Motor neuron (in vitro differentiated cells): ENCODE measurements around the gene OR6C65. TPM values are rescaled to one million over a fixed set of nuclear protein-coding genes. Genes with fewer than 3 reads are reported as not detected.
A peak's percentile ranks its signal among the peaks of the same experiment; 100 is the strongest.
"Not testable (repeated sequence)": the region's sequence is repeated elsewhere in the genome, so short reads cannot be mapped to it uniquely, and the experiment has no call there.

Experiments used
- ATAC-seq, 8 experiments: fragments of 200-7000 bp; cut with Tn5 transposase; replicated peaks in 6 of 8; 2 replicates each; pipeline ENCODE4 v1.8.0; 2021; ENCODE audit warnings: mild to moderate bottlenecking in 8 of 8, moderate library complexity in 8 of 8
- H3K27ac ChIP-seq, 2 donors: fragments of 250-450 bp; sonication (Bioruptor Pico); 2 replicates each; pipeline ENCODE4 v1.9.0; 2021; ENCODE audit warnings: antibody characterized with exemption in 2 of 2, mild to moderate bottlenecking in 2 of 2, moderate library complexity in 1 of 2
- H3K4me1 ChIP-seq, 2 donors: fragments of 250-450 bp; sonication (Bioruptor Pico); replicated peaks in 1 of 2; 2 replicates each; pipeline ENCODE4 v1.6.1; 2021; ENCODE audit warnings: antibody characterized with exemption in 2 of 2, mild to moderate bottlenecking in 2 of 2, moderate library complexity in 1 of 2
- H3K4me3 ChIP-seq, 5 donors: fragments of 250-450 bp; sonication (Bioruptor Pico); 2 replicates each; pipeline ENCODE4 v1.9.0; 2021; ENCODE audit warnings: antibody characterized with exemption in 5 of 5, mild to moderate bottlenecking in 5 of 5, moderate library complexity in 4 of 5
- WGBS, 10 experiments: fragments of 450-650 bp; shearing (Covaris generic); methylation state at CpG; one replicate each; pipeline ENCODE4 v1.0.0; 2022; 5-methylcytosine and 5-hydroxymethylcytosine counted together
- in situ Hi-C, 9 experiments: fragments of 400-800 bp; cut with MboI; loops; one replicate each; pipeline ENCODE4 v1.15.0; 2021; ENCODE audit warnings: low sequenced_read_pairs in 9 of 9, low pct_unique_long_range_greater_than_20kb in 2 of 9; ENCODE audit not compliant: unreplicated experiment in 9 of 9
- total RNA-seq, 8 experiments: library from RNA; unstranded; fragments of 300-600 nt; gene quantifications; 2 replicates each; pipeline versions ENCODE4 v1.2.3 to v1.2.4, GENCODE V29; 2022

The OR6C65 gene
- total RNA-seq, 8 experiments from 2014 or later: not detected

GRCh38 chr12:55414889-55415288 is 14.6 kb downstream of the OR6C65 start:
- H3K4me3 ChIP-seq, in situ Hi-C loops, H3K27ac ChIP-seq, H3K4me1 ChIP-seq: not testable (repeated sequence)
- ATAC-seq: peak; percentile 83 to 97 (median 90)
- 0% methylated on average over 1 of the region's 34 CpGs; no CpG with 5 or more reads in 9 of the 10 experiments for WGBS, 10 experiments

GRCh38 chr12:55416961-55417360 is 16.6 kb downstream of the OR6C65 start:
- ATAC-seq: no peak
- Histone ChIP-seq H3K4me3 (no peak overlapping the region), H3K4me1 (no peaks in the 10 kb centered on the region), H3K27ac (no peak overlapping the region)
- WGBS, 10 experiments: 18 to 100% (median 100%) methylated on average over 1 of the region's 1 CpG; no CpG with 5 or more reads in 3 of the 10 experiments
- in situ Hi-C loops: no loop called here

GRCh38 chr12:55420307-55420962 is 20.1 kb downstream of the OR6C65 start:
- H3K27ac ChIP-seq: no peak overlapping the region
- ATAC-seq: peak in 3 of 8 experiments; percentile 70 to 96 (median 70)
- no peaks in the 10 kb centered on the region for H3K4me1 ChIP-seq
- in situ Hi-C loops: no loop called here
- WGBS, 10 experiments: 10 to 60% methylated on average over 2 of the region's 2 CpGs; no CpG with 5 or more reads in 8 of the 10 experiments
- H3K4me3 ChIP-seq: no peak overlapping the region

- no peak within 1 kb of the TSS for H3K27ac ChIP-seq
- H3K4me1 ChIP-seq: no peaks in the 10 kb centered on the region
- WGBS, 10 experiments: 47 to 100% (median 94%) methylated on average over 1 to 4 of the region's 4 CpGs; no CpG with 5 or more reads in 1 of the 10 experiments
- H3K4me3 ChIP-seq: no peak within 1 kb of the TSS
- in situ Hi-C loops: no loop called here
- ATAC-seq: no peak
Measured at GRCh38 chr12:55425954-55426353, 25.6 kb downstream of the OR6C65 start, which contains the start of gene OR6C76. Gene OR6C76, plus strand, starts transcription at chr12:55426254. Its CDS starts 0 bp downstream, at chr12:55426254.

- Histone ChIP-seq H3K4me3 (no peak overlapping the region), H3K27ac (no peak overlapping the region), H3K4me1 (no peaks in the 10 kb centered on the region)
- ATAC-seq: no peak
- 13 to 100% (median 79%) methylated on average over 1 of the region's 1 CpG; no CpG with 5 or more reads in 5 of the 10 experiments for WGBS, 10 experiments
- in situ Hi-C loops: no loop called here
Measured at GRCh38 chr12:55428331-55429243, 28.3 kb downstream of the OR6C65 start.

DNA sequence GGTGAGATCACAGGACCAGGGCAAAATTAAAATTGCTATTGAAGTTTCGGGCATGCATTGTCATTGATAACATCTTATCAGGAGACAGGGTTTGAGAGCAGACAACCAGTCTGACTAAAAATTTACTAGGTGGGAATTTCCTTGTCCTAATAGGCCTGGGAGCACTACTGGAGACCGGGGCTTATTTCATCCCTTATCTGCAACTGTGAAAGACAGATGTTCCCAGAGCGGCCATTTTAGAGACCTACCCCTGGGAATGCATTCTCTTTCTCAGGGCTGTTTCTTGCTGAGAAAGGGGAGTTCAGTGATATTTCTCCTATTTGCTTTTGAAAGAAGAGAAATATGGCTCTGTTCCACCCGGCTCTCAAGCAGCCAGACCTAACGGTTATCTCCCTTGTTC is 40.9 kb downstream of the OR6C65 start:
- WGBS, 10 experiments: 29 to 93% (median 80%) methylated on average over 1 to 4 of the region's 5 CpGs; no CpG with 5 or more reads in 5 of the 10 experiments
- H3K4me3 ChIP-seq, H3K4me1 ChIP-seq, ATAC-seq, in situ Hi-C loops, H3K27ac ChIP-seq: not testable (repeated sequence)

DNA sequence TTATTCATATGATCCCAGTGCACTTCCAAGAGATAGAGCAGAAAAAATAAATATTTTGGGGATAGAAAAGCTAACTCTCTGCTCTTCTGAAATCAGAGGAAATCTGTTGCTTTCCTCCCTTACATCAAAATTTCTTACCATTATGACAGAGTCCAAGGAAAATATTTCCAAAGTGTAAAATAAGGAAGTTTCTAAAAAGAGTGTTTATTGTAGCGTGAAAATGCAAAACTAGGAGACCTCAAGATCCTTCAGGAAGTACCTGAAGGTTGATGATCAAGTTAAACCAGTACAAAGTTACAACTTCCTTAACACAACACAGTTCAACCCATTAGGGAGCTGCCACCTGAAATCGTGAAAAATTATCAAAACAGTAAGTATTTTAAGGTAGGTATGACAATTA is 43.4 kb downstream of the OR6C65 start, which contains the start of gene OR6C2:
Gene OR6C2, plus strand, starts transcription at position 301 of the 400 bp plus-strand sequence. CDS start 8,138 bp downstream, outside the sequence.
- H3K27ac ChIP-seq: no peak within 1 kb of the TSS
- H3K4me1 ChIP-seq: no peaks in the 10 kb centered on the region
- no peak within 1 kb of the TSS for H3K4me3 ChIP-seq
- ATAC-seq: no peak
- WGBS, 10 experiments: 0 to 100% (median 50%) methylated on average over 1 to 2 of the region's 2 CpGs
- in situ Hi-C loops: no loop called here

GRCh38 chr12:55445357-55445756 is 45.0 kb downstream of the OR6C65 start:
- WGBS, 10 experiments: 57 to 100% (median 96%) methylated on average over 1 of the region's 1 CpG; no CpG with 5 or more reads in 4 of the 10 experiments
- peak in 5 of 8 experiments; percentile 49 to 78 (median 65) for ATAC-seq
- H3K4me3 ChIP-seq: no peak overlapping the region
- no peak overlapping the region for H3K27ac ChIP-seq
- in situ Hi-C loops: no loop called here
- H3K4me1 ChIP-seq: no peaks in the 10 kb centered on the region

GRCh38 chr12:55446326-55446725 is 46.0 kb downstream of the OR6C65 start:
- Histone ChIP-seq H3K4me3 (no peak overlapping the region), H3K4me1 (no peaks in the 10 kb centered on the region), H3K27ac (no peak overlapping the region)
- in situ Hi-C loops: no loop called here
- ATAC-seq: peak in 5 of 8 experiments; percentile 36 to 83 (median 69)
- WGBS, 10 experiments: 0 to 100% (median 93%) methylated on average over 1 to 5 of the region's 5 CpGs; no CpG with 5 or more reads in 3 of the 10 experiments

DNA sequence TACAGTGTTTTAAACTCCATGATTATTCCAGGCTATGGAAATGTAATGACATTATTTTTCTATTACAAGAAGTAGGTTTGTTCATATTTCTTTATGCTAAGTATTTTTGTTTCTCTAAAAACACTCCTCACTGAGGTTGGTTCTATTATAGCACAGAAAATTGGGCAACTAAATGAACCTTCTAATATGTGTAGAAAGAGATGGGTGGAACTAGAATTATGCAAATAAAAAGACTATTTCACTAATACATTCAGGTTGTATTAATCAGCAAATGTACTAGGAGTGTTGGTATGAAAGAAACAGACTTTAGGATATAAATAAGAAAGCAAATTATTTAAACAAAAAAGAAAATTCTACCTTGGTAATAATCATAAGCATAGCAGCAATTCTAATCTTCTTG is 48.5 kb downstream of the OR6C65 start:
- H3K27ac ChIP-seq: no peak overlapping the region
- H3K4me3 ChIP-seq: no peak overlapping the region
- peak in 2 of 8 experiments; percentile 89 to 90 for ATAC-seq
- H3K4me1 ChIP-seq: no peaks in the 10 kb centered on the region
- in situ Hi-C loops: no loop called here

Other genes starting within 250 kb of the OR6C65 start
- gene OR10A7, start 179.5 kb upstream of the OR6C65 start, total RNA-seq: under 1 TPM in 1 of 8 experiments, not detected in 7; 0.21 TPM
- gene OR6C74, start 155.9 kb upstream of the OR6C65 start, total RNA-seq: not detected
- gene OR6C6, start 104.0 kb upstream of the OR6C65 start, total RNA-seq: under 1 TPM in 1 of 8 experiments, not detected in 7; 0.24 TPM
- under 1 TPM in 2 of 8 experiments, not detected in 6; 0.09 to 0.28 TPM for gene OR6C1, start 86.2 kb upstream of the OR6C65 start, total RNA-seq
- gene OR6C3, start 69.8 kb upstream of the OR6C65 start, total RNA-seq: under 1 TPM in 2 of 8 experiments, not detected in 6; 0.46 to 0.52 TPM
- gene OR6C75, start 37.6 kb upstream of the OR6C65 start, total RNA-seq: under 1 TPM in 5 of 8 experiments, not detected in 3; 0.05 to 0.49 (median 0.21) TPM
- under 1 TPM in 1 of 8 experiments, not detected in 7; 0.33 TPM for gene OR6C76, start 25.7 kb downstream of the OR6C65 start, total RNA-seq
- under 1 TPM in 2 of 8 experiments, not detected in 6; 0.20 to 0.38 TPM for gene OR6C2, start 43.5 kb downstream of the OR6C65 start, total RNA-seq
- under 1 TPM in 1 of 8 experiments, not detected in 7; 0.33 TPM for gene OR6C70, start 69.6 kb downstream of the OR6C65 start, total RNA-seq
- gene OR6C68, start 91.8 kb downstream of the OR6C65 start, total RNA-seq: not detected
- gene OR6C4, start 149.1 kb downstream of the OR6C65 start, total RNA-seq: under 1 TPM in 3 of 8 experiments, not detected in 5; 0.10 to 0.28 (median 0.21) TPM
- under 1 TPM in 1 of 8 experiments, not detected in 7; 0.28 TPM for gene OR2AP1, start 171.9 kb downstream of the OR6C65 start, total RNA-seq
- gene OR10P1, start 236.4 kb downstream of the OR6C65 start, total RNA-seq: 1 to 10 TPM in 1 of 8 experiments, under 1 TPM in 2, not detected in 5; 0.25 to 1.1 (median 0.45) TPM